H1 (cell line): ENCODE measurements around the gene CIAO2A. TPM values are rescaled to one million over a fixed set of nuclear protein-coding genes. Genes with fewer than 3 reads are reported as not detected.

Experiments
- CTCF ChIA-PET: fragments of 300-600 bp; sonication (Branson Sonifier 250); formaldehyde crosslinking; loops from one replicate; lab custom pipeline; 2021; ENCODE audit not compliant: partially characterized antibody; lab: Charles Lee
- POLR2A ChIA-PET: fragments of 300-600 bp; sonication (Branson Sonifier 250); formaldehyde crosslinking; loops from one replicate; lab custom pipeline; 2021; ENCODE audit warnings: inconsistent platforms; ENCODE audit not compliant: partially characterized antibody; lab: Charles Lee
- DNase-seq, 2 experiments: peaks; one replicate each; pipeline versions ENCODE4 v3.0.0 to v3.0.0-alpha.2; 2010 to 2022; ENCODE audit warnings: low spot score in 2 of 2, low read depth in 1 of 2, mixed read lengths in 1 of 2
- FAIRE-seq: peaks from 2 replicates; lab custom pipeline; 2011; peaks lifted over from hg19 to GRCh38; lab: Jason Lieb, UNC
- H2AFZ ChIP-seq: 2 replicates; pipeline ENCODE4 v1.8.1; 2012; ENCODE audit warnings: low read length, inconsistent platforms
- H2AK5ac ChIP-seq: 2 replicates; pipeline ENCODE4 v1.6.1; 2013; ENCODE audit warnings: low read depth, low read length
- H2BK120ac ChIP-seq: replicated peaks from 2 replicates; pipeline ENCODE3; 2013; ENCODE audit warnings: low read depth, low read length, inconsistent platforms
- H2BK12ac ChIP-seq: 2 replicates; pipeline ENCODE4 v1.6.1; 2013; ENCODE audit warnings: low read depth, low read length
- H2BK15ac ChIP-seq: 2 replicates; pipeline ENCODE4 v1.6.1; 2013; ENCODE audit warnings: low read length
- H2BK20ac ChIP-seq: 2 replicates; pipeline ENCODE4 v1.6.1; 2013; ENCODE audit warnings: low read length
- H2BK5ac ChIP-seq: 2 replicates; pipeline ENCODE4 v1.6.1; 2013; ENCODE audit warnings: low read depth, low read length
- H3K14ac ChIP-seq: 2 replicates; pipeline ENCODE4 v1.6.1; 2013; ENCODE audit warnings: inconsistent platforms; ENCODE audit not compliant: insufficient read length
- H3K18ac ChIP-seq: 2 replicates; pipeline ENCODE4 v1.6.1; 2013; ENCODE audit warnings: low read length; ENCODE audit errors: extremely low read depth
- H3K23ac ChIP-seq: 2 replicates; pipeline ENCODE4 v1.6.1; 2013; ENCODE audit warnings: inconsistent platforms; ENCODE audit not compliant: insufficient read length
- H3K23me2 ChIP-seq: 2 replicates; pipeline ENCODE4 v1.6.1; 2013; ENCODE audit warnings: low read depth, low read length
- H3K27ac ChIP-seq: 2 replicates; pipeline ENCODE4 v1.6.1; 2011; ENCODE audit warnings: low read depth, low read length, inconsistent platforms
- H3K27me3 ChIP-seq, 4 experiments: replicated peaks in 1 of 4; 1 replicate in 1 of 4; 2 replicates in 3 of 4; pipeline versions ENCODE4 v1.6.1 to v1.8.1; 2011 to 2013; ENCODE audit warnings: low read length in 3 of 4, mild to moderate bottlenecking in 3 of 4, inconsistent platforms in 2 of 4, mixed read lengths in 2 of 4, moderate library complexity in 1 of 4; ENCODE audit not compliant: control insufficient read depth in 3 of 4, insufficient read depth in 3 of 4; ENCODE audit errors: extremely low read depth in 1 of 4
- H3K36me3 ChIP-seq, 4 experiments: 2 replicates each; pipeline versions ENCODE4 v1.6.1 to v1.8.1; 2011 to 2013; ENCODE audit warnings: mild to moderate bottlenecking in 4 of 4, low read length in 3 of 4, moderate library complexity in 2 of 4, control low read depth in 1 of 4, inconsistent platforms in 1 of 4; ENCODE audit not compliant: insufficient read depth in 4 of 4, control insufficient read depth in 2 of 4
- H3K4ac ChIP-seq: replicated peaks from 2 replicates; pipeline ENCODE3; 2013; ENCODE audit warnings: low read length, low read depth, mixed read lengths, inconsistent platforms; ENCODE audit not compliant: insufficient read length
- H3K4me1 ChIP-seq, 4 experiments: replicated peaks in 1 of 4; 1 replicate in 1 of 4; 2 replicates in 3 of 4; pipeline versions ENCODE4 v1.6.1 to v1.8.1; 2011 to 2013; ENCODE audit warnings: low read length in 3 of 4, inconsistent platforms in 2 of 4, mixed read lengths in 1 of 4; ENCODE audit not compliant: insufficient read depth in 4 of 4, control insufficient read depth in 3 of 4
- H3K4me2 ChIP-seq, 2 experiments: 2 replicates each; pipeline versions ENCODE4 v1.6.1 to v1.8.1; 2011 to 2013; ENCODE audit warnings: low read depth in 2 of 2, low read length in 2 of 2, control low read depth in 1 of 2, inconsistent platforms in 1 of 2, mild to moderate bottlenecking in 1 of 2; ENCODE audit not compliant: insufficient read depth in 1 of 2
- H3K4me3 ChIP-seq, 4 experiments: fragments of 200-600, 300-600 bp in 1 of 4; sonication (generic), shearing (Covaris generic), sonication (Bioruptor Twin) in 1 of 4; 2 replicates each; pipeline versions ENCODE4 v1.5.1 to v1.8.1; 2011 to 2016; ENCODE audit warnings: low read length in 4 of 4, low read depth in 3 of 4, control low read depth in 2 of 4, inconsistent platforms in 2 of 4, mild to moderate bottlenecking in 2 of 4, mixed read lengths in 1 of 4, moderate library complexity in 1 of 4; ENCODE audit not compliant: insufficient read depth in 2 of 4; ENCODE audit errors: extremely low read depth in 1 of 4
- H3K56ac ChIP-seq: replicated peaks from 2 replicates; pipeline ENCODE3; 2013; ENCODE audit warnings: low read depth, mild to moderate bottlenecking, mixed read lengths, low read length, inconsistent platforms; ENCODE audit not compliant: insufficient read length
- H3K79me1 ChIP-seq: 2 replicates; pipeline ENCODE4 v1.6.1; 2013; ENCODE audit warnings: low read depth, low read length, control low read depth
- H3K79me2 ChIP-seq, 2 experiments: 2 replicates each; pipeline versions ENCODE4 v1.6.1 to v1.8.1; 2012 to 2013; ENCODE audit warnings: low read length in 2 of 2, mild to moderate bottlenecking in 2 of 2, inconsistent platforms in 1 of 2; ENCODE audit not compliant: insufficient read depth in 2 of 2, control insufficient read depth in 1 of 2
- H3K9ac ChIP-seq, 4 experiments: replicated peaks in 1 of 4; 1 replicate in 1 of 4; 2 replicates in 3 of 4; pipeline versions ENCODE4 v1.6.1 to v1.8.1; 2011 to 2013; ENCODE audit warnings: low read depth in 3 of 4, low read length in 3 of 4, control low read depth in 2 of 4, mild to moderate bottlenecking in 2 of 4, moderate library complexity in 2 of 4, inconsistent platforms in 1 of 4; ENCODE audit errors: extremely low read depth in 1 of 4
- H3K9me3 ChIP-seq, 2 experiments: 2 replicates each; pipeline versions ENCODE4 v1.6.1 to v1.8.1; 2012 to 2013; ENCODE audit warnings: mild to moderate bottlenecking in 2 of 2, moderate library complexity in 2 of 2, control low read depth in 1 of 2, inconsistent platforms in 1 of 2, low read depth in 1 of 2, low read length in 1 of 2, mixed read lengths in 1 of 2; ENCODE audit not compliant: insufficient read depth in 2 of 2
- H4K20me1 ChIP-seq, 2 experiments: replicated peaks in 1 of 2; 2 replicates each; pipeline versions ENCODE3 to v1.8.1; 2011 to 2013; ENCODE audit warnings: inconsistent platforms in 2 of 2, low read length in 2 of 2, mild to moderate bottlenecking in 1 of 2; ENCODE audit not compliant: insufficient read depth in 2 of 2, control insufficient read depth in 1 of 2
- H4K5ac ChIP-seq: 2 replicates; pipeline ENCODE4 v1.6.1; 2013; ENCODE audit warnings: low read length, low read depth, mixed read lengths, inconsistent platforms; ENCODE audit not compliant: insufficient read length
- H4K8ac ChIP-seq: 2 replicates; pipeline ENCODE4 v1.8.0; 2013; ENCODE audit warnings: mild to moderate bottlenecking, moderate library complexity, low read length, inconsistent platforms; ENCODE audit not compliant: insufficient read depth; ENCODE audit errors: extremely low read depth
- H4K91ac ChIP-seq: replicated peaks from 2 replicates; pipeline ENCODE3; 2013; ENCODE audit warnings: low read length, mixed read lengths, inconsistent platforms; ENCODE audit not compliant: insufficient read length
- E2F6 ChIP-seq: IDR thresholded peaks from 2 replicates; pipeline ENCODE4 v1.6.1; 2012; ENCODE audit warnings: inconsistent platforms
- EZH2 ChIP-seq: fragments of 200-600 bp; sonication (generic); IDR thresholded peaks from 2 replicates; pipeline ENCODE4 v1.7.1; 2012; ENCODE audit warnings: low read depth, mild to moderate bottlenecking, moderate library complexity, low read length, inconsistent platforms; ENCODE audit not compliant: severe bottlenecking
- FOSL1 ChIP-seq: IDR thresholded peaks from 2 replicates; pipeline ENCODE4 v1.6.1; 2011; ENCODE audit warnings: mild to moderate bottlenecking, low read depth, low read length, moderate library complexity; ENCODE audit not compliant: insufficient read depth
- GTF2F1 ChIP-seq: IDR thresholded peaks from 2 replicates; pipeline ENCODE4 v1.6.1; 2012; ENCODE audit warnings: low read depth, low read length, improper control_type of control experiment, borderline replicate concordance
- HDAC6 ChIP-seq: IDR thresholded peaks from one replicate; pipeline ENCODE4 v1.7.1; 2012; ENCODE audit warnings: low read depth, mild to moderate bottlenecking, inconsistent platforms, low read length, moderate library complexity
- KDM4A ChIP-seq: IDR thresholded peaks from one replicate; pipeline ENCODE4 v1.7.1; 2012; ENCODE audit warnings: low read depth, mild to moderate bottlenecking, moderate library complexity, low read length, inconsistent platforms; ENCODE audit not compliant: severe bottlenecking
- PHF8 ChIP-seq: fragments of 200-600 bp; sonication (generic); conservative IDR thresholded peaks from 2 replicates; pipeline ENCODE4 v1.7.1; 2012; ENCODE audit warnings: low read depth, mild to moderate bottlenecking, inconsistent platforms, low read length, moderate library complexity
- POLR2A ChIP-seq, 2 experiments: IDR thresholded peaks; 1 replicate in 1 of 2; 2 replicates in 1 of 2; pipeline ENCODE4 v1.6.1; 2011; ENCODE audit warnings: low read depth in 2 of 2, low read length in 2 of 2, mild to moderate bottlenecking in 2 of 2; ENCODE audit errors: control extremely low read depth in 1 of 2
- TAF1 ChIP-seq: IDR thresholded peaks from 2 replicates; pipeline ENCODE4 v1.6.1; 2011; ENCODE audit warnings: mild to moderate bottlenecking, low read depth, low read length
- WGBS, 2 experiments: shearing (Covaris generic) in 1 of 2; methylation state at CpG; one replicate each; pipeline versions ENCODE4 v1.1.6 to v1.1.7; 2013 to 2015; ENCODE audit warnings: low lambda C conversion rate in 2 of 2, mixed read lengths in 2 of 2, inconsistent platforms in 1 of 2, low coverage in 1 of 2, missing lambda C conversion rate in 1 of 2; ENCODE audit not compliant: insufficient replicate concordance in 2 of 2, insufficient coverage in 1 of 2, insufficient read length in 1 of 2; ENCODE audit errors: extremely low coverage in 1 of 2, missing lambda C conversion rate in 1 of 2; 5-methylcytosine and 5-hydroxymethylcytosine counted together
- polyA plus RNA-seq, 7 experiments: library from polyadenylated mRNA; depleted of rRNA in 3 of 7; stranded (reverse) in 5 of 7; unstranded in 2 of 7; fragments of >200 nt in 5 of 7; fragments of 200-250 nt in 2 of 7; gene quantifications; 1 replicate in 5 of 7; 2 replicates in 1 of 7; 4 replicates in 1 of 7; pipeline versions ENCODE4 v1.2.1 to v1.2.3, GENCODE V29; 2011 to 2013; ENCODE audit warnings: missing spikeins in 2 of 7, mixed read lengths in 2 of 7
- total RNA-seq: library from RNA; stranded (reverse); fragmentation: NEBNext Ultra II Directional; extraction: Animal tissue kit (Norgen Biotek cat#: 25700); gene quantifications from 2 replicates; pipeline ENCODE4 v1.2.1, GENCODE V29; 2021

Gene CIAO2A
- total and polyA plus RNA-seq, 2 of the 8 experiments (the other 6 are each of a cell fraction or from before 2014, with no cell fraction given): 76.4 to 86.5 TPM

DNA sequence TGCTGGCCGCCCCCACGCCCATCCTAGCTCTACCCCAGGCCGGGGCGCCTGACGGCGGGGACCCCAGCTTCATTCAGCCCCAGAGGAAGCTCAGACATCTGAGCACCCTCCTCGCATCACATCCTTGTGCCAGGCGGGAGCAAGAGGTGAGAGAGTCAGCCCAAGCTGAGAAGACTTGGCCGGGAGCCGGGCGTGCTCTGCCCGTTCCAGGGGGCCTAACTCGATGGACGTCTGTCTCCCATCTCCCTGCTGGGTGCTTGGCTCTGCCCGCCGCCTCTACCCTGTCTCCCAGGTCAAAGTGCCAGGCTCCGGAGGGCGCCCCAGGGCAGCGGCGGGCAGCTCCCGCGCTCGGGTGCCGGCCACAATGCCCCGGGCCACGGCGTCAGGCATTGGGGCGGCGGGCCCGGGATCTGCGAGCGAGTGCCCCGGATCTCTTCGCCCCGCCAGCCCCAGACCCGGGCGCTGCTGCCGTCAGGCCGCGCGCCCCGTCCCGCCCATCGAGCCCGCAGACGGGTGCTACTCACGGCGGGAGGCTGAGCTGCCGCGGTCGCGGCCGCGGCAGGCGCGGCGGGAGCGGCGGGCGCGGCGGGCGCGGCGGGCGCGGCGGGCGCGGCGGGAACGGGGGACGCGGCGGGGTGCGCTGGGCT, 47.7 kb downstream of the CIAO2A start:
- Histone ChIP-seq H2BK12ac (no peak overlapping the region), H4K20me1 (no peaks in the 10 kb centered on the region), H3K23ac (no peak overlapping the region), H2BK5ac (no peak overlapping the region), H3K4me1 (peaks cover 0 to 15% (median 5%) of the 10 kb centered on the region in 4 experiments; a peak in 4 of 7 replicates), H3K14ac (no peak overlapping the region), H3K9me3 (no peaks in the 10 kb centered on the region), H2AK5ac (no peak overlapping the region), H2BK15ac (peak overlapping the region; percentile 37; the same call in 1 of the 2 replicates), H3K79me2 (no peaks in the 10 kb centered on the region), H3K9ac (peak overlapping the region in 2 of 4 experiments; percentile 34 to 38; a peak in 1 of 7 replicates), H3K36me3 (no peaks in the 10 kb centered on the region), H2BK20ac (no peak overlapping the region), H3K4ac (no peak overlapping the region), H2BK120ac (no peak overlapping the region), H3K23me2 (peaks cover 7% of the 10 kb centered on the region; the same call in 1 of the 2 replicates), H4K91ac (no peak overlapping the region), H3K79me1 (no peaks in the 10 kb centered on the region), H3K27ac (no peak overlapping the region), H3K4me2 (peak overlapping the region; percentile 72 to 83), H3K56ac (no peak overlapping the region), H3K4me3 (peak overlapping the region; percentile 41 to 70 (median 48)), H2AFZ (peak overlapping the region; percentile 58; the same call in 1 of the 2 replicates), H4K5ac (no peak overlapping the region), H3K18ac (no peak overlapping the region), H4K8ac (no peak overlapping the region), H3K27me3 (peaks cover 3 to 31% (median 19%) of the 10 kb centered on the region in 4 experiments; a peak in 6 of 7 replicates)
- 15% methylated on average over 37 of the region's 76 CpGs; no CpG with 5 or more reads in 1 of the 2 experiments for WGBS, 2 experiments
- ChIA-PET CTCF (interaction anchor here (0.7 to 9.6 kb wide), 26 partner anchors 9 to 436 kb away, joined by 3 to 82 read pairs (median 4); no protein-coding TSS in a partner anchor), POLR2A (interaction anchor here (1.1 to 1.5 kb wide), 3 partner anchors 12 to 281 kb away, joined by 3 to 4 read pairs (median 3); no protein-coding TSS in a partner anchor)
- FAIRE-seq (no peak), DNase-seq (peak in 1 of 2 experiments; percentile 67)
- TF ChIP-seq KDM4A (peak; percentile 78), FOSL1 (no peak), TAF1 (no peak), HDAC6 (no peak), PHF8 (0 out of 2 replicates have a peak, but pooled peaks have one; percentile 8), EZH2 (peak; percentile 29), GTF2F1 (no peak), E2F6 (peak; percentile 51), POLR2A (IDR thresholded peaks at IDR 0.05; ENCODE audit: control extremely low read depth in 1 of 2, low read depth in 2 of 2, low read length in 2 of 2) (no peak)
